Measurements from ENCODE around the gene SPTBN5. TPM values are rescaled to one million over a fixed set of nuclear protein-coding genes. Genes with fewer than 3 reads are reported as not detected.

SPTBN5 gene
- total RNA-seq, 1 experiment from 2014 or later, result not detected

GRCh38 chr15:41903782-41904181 lies 9.9 kb upstream of the SPTBN5 start:
- no peak for DNase-seq (ENCODE audit: low spot score)

GRCh38 chr15:41901431-41901830 lies 7.6 kb upstream of the SPTBN5 start:
- no peak for DNase-seq (ENCODE audit: low spot score)

GRCh38 chr15:41900526-41901380 lies 6.9 kb upstream of the SPTBN5 start:
- DNase-seq (ENCODE audit: low spot score), result no peak

- no peak for DNase-seq (ENCODE audit: low spot score)
These were observed 6.1 kb upstream of the SPTBN5 start for GRCh38 chr15:41899854-41900442.

GRCh38 chr15:41897363-41897799 lies 3.5 kb upstream of the SPTBN5 start:
- DNase-seq (ENCODE audit: low spot score), result no peak

GRCh38 chr15:41896566-41896965 lies 2.7 kb upstream of the SPTBN5 start:
- no peak for DNase-seq (ENCODE audit: low spot score)

GRCh38 chr15:41895957-41896356 lies 2.1 kb upstream of the SPTBN5 start:
- DNase-seq (ENCODE audit: low spot score), result no peak

- no peak for DNase-seq (ENCODE audit: low spot score)
These were observed 1.6 kb upstream of the SPTBN5 start for GRCh38 chr15:41895491-41895890.

- peak; percentile 68 for DNase-seq (ENCODE audit: low spot score)
These were observed 1.1 kb upstream of the SPTBN5 start for GRCh38 chr15:41894791-41895463.

GRCh38 chr15:41894251-41894790 lies 468 bp upstream of the SPTBN5 start:
- no peak for DNase-seq (ENCODE audit: low spot score)

- DNase-seq (ENCODE audit: low spot score), result no peak
These were observed 1.0 kb downstream of the SPTBN5 start for GRCh38 chr15:41892621-41893421.

GRCh38 chr15:41891946-41892345 lies 1.9 kb downstream of the SPTBN5 start:
- DNase-seq (ENCODE audit: low spot score), result no peak

GRCh38 chr15:41891226-41891625 lies 2.6 kb downstream of the SPTBN5 start:
- DNase-seq (ENCODE audit: low spot score), result no peak

- DNase-seq (ENCODE audit: low spot score), result no peak
These were observed 3.7 kb downstream of the SPTBN5 start for GRCh38 chr15:41890050-41890690.

GRCh38 chr15:41888662-41889253 lies 5.1 kb downstream of the SPTBN5 start:
- DNase-seq (ENCODE audit: low spot score), result no peak

- DNase-seq (ENCODE audit: low spot score), result no peak
These were observed 6.0 kb downstream of the SPTBN5 start for GRCh38 chr15:41887893-41888292.

- no peak for DNase-seq (ENCODE audit: low spot score)
These were observed 6.7 kb downstream of the SPTBN5 start for GRCh38 chr15:41887161-41887560.

GRCh38 chr15:41886741-41887140 lies 7.1 kb downstream of the SPTBN5 start:
- DNase-seq (ENCODE audit: low spot score), result no peak

- DNase-seq (ENCODE audit: low spot score), result no peak
These were observed 8.0 kb downstream of the SPTBN5 start for GRCh38 chr15:41885841-41886240.

- no peak for DNase-seq (ENCODE audit: low spot score)
These were observed 8.5 kb downstream of the SPTBN5 start for GRCh38 chr15:41885321-41885720.

- no peak for DNase-seq (ENCODE audit: low spot score)
These were observed 9.4 kb downstream of the SPTBN5 start for GRCh38 chr15:41884458-41884857.

All from H4 (cell line).